Colon (tissue), 2 donors: Measurements from ENCODE around the gene TRAF1.

ENCODE experiments used
- FAIRE-seq: peaks from 2 replicates; lab custom pipeline; 2012; peaks lifted over from hg19 to GRCh38; lab: Jason Lieb, UNC
- donor health status: control.
- donor health status: control.

The TRAF1 gene

GRCh38 chr9:120940573-120940972 is 14.0 kb upstream of the TRAF1 start:
- FAIRE-seq: no peak

GRCh38 chr9:120938851-120939250 is 12.3 kb upstream of the TRAF1 start:
- FAIRE-seq: no peak

GRCh38 chr9:120937596-120937995 is 11.0 kb upstream of the TRAF1 start:
- no peak for FAIRE-seq

GRCh38 chr9:120937127-120937526 is 10.5 kb upstream of the TRAF1 start:
- FAIRE-seq: no peak

GRCh38 chr9:120936764-120937122 is 10.1 kb upstream of the TRAF1 start:
- FAIRE-seq: no peak

GRCh38 chr9:120936011-120936763 is 9.6 kb upstream of the TRAF1 start:
- no peak for FAIRE-seq

GRCh38 chr9:120935383-120935857 is 8.8 kb upstream of the TRAF1 start:
- FAIRE-seq: no peak

- no peak for FAIRE-seq
Observed at GRCh38 chr9:120934281-120934680, 7.7 kb upstream of the TRAF1 start.

- no peak for FAIRE-seq
Observed at GRCh38 chr9:120933310-120934055, 6.9 kb upstream of the TRAF1 start.

- no peak for FAIRE-seq
Observed at GRCh38 chr9:120932086-120932823, 5.7 kb upstream of the TRAF1 start.

- FAIRE-seq: no peak
Observed at GRCh38 chr9:120931231-120932085, 4.9 kb upstream of the TRAF1 start.

GRCh38 chr9:120929229-120929791 is 2.7 kb upstream of the TRAF1 start:
- FAIRE-seq: no peak

GRCh38 chr9:120928483-120929228 is 2.1 kb upstream of the TRAF1 start:
- no peak for FAIRE-seq

- no peak for FAIRE-seq
Observed at GRCh38 chr9:120928015-120928482, 1.5 kb upstream of the TRAF1 start.

GRCh38 chr9:120927269-120928014 is 846 bp upstream of the TRAF1 start:
- no peak for FAIRE-seq

- no peak for FAIRE-seq
Observed at GRCh38 chr9:120925535-120926396, 830 bp downstream of the TRAF1 start.

- FAIRE-seq: no peak
Observed at GRCh38 chr9:120924698-120925534, 1.7 kb downstream of the TRAF1 start.
